Fibroblast of villous mesenchyme (primary cell): ENCODE results near the gene HOXC11. TPM values are rescaled to one million over a fixed set of nuclear protein-coding genes. Genes with fewer than 3 reads are reported as not detected.
A peak's percentile ranks its signal among the peaks of the same experiment; 100 is the strongest.

Experiments
- DNase-seq: peaks from one replicate; pipeline ENCODE4 v3.0.0-alpha.2; 2010; ENCODE audit warnings: low read depth
- H3K4me3 ChIP-seq: 2 replicates; pipeline ENCODE4 v1.5.1; 2011; ENCODE audit warnings: low read depth, mild to moderate bottlenecking, low read length
- total RNA-seq: library from RNA; depleted of rRNA; stranded (reverse); fragments of >200 nt; gene quantifications from 2 replicates; pipeline ENCODE4 v1.2.3, GENCODE V29; 2012
- TF ChIP-seq, protein P1 (sequence below): IDR thresholded peaks from 2 replicates; pipeline ENCODE4 v1.5.1; 2012; ENCODE audit warnings: low read depth, mild to moderate bottlenecking, low read length; ENCODE audit not compliant: insufficient read depth

HOXC11 gene
- total RNA-seq, 1 donor = 0.86 TPM

DNA sequence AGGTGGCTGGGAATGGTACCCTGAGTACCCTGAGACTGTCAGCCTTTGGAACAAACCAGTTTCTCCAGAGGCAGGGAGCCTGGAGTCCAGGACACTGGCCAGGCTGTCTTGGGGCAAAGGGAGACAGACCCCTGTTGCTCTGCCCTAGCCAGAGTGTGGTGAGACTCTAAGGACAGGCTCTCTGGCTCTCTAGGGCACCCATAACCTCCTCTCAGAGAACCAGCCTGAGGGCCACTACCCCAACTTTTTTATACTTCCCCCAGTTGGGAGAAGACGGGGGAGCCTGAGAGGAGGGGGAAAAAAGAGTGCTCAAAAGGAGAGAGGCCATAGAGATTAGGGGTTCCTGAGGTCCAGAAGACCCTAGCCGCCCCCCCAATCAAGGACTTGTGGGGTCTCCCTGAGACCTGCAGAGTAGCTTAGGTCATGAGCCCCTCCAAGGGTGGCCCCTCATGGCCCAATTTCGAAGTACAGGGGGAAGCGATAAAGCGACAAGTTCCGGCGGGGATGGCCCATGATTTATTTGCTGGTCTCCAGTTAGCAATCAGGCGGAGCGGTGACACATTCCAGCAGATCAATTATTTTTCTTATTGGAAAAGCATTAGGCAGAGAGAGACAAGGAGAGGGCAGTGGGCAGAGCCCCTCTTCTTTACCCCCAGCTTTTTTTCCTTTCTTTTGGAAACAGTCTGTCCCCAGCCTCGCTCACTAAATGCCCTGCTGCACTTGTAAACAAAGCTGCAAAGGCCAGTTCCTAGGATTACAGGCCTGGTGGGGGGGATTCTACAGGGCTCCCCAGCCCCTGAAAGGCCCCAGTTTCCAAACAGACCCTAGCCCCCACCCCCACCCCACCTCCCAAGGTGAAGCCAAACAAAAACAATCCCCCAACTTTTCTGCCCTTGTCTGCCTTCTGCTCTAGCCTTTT lies 37.4 kb downstream of the HOXC11 start:
- TF ChIP-seq, protein P1, sequence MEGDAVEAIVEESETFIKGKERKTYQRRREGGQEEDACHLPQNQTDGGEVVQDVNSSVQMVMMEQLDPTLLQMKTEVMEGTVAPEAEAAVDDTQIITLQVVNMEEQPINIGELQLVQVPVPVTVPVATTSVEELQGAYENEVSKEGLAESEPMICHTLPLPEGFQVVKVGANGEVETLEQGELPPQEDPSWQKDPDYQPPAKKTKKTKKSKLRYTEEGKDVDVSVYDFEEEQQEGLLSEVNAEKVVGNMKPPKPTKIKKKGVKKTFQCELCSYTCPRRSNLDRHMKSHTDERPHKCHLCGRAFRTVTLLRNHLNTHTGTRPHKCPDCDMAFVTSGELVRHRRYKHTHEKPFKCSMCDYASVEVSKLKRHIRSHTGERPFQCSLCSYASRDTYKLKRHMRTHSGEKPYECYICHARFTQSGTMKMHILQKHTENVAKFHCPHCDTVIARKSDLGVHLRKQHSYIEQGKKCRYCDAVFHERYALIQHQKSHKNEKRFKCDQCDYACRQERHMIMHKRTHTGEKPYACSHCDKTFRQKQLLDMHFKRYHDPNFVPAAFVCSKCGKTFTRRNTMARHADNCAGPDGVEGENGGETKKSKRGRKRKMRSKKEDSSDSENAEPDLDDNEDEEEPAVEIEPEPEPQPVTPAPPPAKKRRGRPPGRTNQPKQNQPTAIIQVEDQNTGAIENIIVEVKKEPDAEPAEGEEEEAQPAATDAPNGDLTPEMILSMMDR = no peak
- DNase-seq = no peak
- peak overlapping the region; percentile 63 for H3K4me3 ChIP-seq

DNA sequence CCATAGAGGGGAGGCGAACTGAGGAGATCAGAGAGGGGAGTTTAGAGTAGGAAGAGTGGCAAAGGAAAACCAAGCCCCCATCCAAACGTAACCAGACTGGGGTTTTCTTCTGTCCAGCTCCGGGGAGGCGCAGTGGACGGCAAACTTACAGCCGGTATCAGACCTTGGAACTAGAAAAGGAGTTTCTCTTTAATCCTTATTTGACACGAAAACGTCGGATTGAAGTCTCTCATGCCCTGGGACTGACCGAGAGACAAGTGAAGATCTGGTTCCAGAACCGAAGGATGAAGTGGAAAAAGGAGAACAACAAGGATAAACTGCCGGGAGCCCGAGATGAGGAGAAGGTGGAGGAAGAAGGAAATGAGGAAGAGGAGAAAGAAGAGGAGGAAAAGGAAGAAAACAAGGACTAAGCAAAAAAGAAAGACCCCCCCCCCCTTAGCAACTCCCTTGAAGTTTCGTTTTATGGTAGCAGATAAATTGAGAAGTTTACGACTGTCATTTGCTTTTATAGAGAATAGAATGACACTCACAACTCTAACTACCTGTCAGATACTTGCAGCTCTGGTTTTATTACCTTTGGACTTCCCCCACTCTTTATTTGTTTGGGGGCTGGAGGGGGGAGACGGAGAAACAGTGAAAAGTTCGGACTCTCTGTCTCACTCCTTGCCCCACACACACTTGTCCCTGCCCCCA lies 38.2 kb downstream of the HOXC11 start:
- DNase-seq = no peak
- peak overlapping the region; percentile 63 for H3K4me3 ChIP-seq
- TF ChIP-seq, protein P1 = no peak

DNA sequence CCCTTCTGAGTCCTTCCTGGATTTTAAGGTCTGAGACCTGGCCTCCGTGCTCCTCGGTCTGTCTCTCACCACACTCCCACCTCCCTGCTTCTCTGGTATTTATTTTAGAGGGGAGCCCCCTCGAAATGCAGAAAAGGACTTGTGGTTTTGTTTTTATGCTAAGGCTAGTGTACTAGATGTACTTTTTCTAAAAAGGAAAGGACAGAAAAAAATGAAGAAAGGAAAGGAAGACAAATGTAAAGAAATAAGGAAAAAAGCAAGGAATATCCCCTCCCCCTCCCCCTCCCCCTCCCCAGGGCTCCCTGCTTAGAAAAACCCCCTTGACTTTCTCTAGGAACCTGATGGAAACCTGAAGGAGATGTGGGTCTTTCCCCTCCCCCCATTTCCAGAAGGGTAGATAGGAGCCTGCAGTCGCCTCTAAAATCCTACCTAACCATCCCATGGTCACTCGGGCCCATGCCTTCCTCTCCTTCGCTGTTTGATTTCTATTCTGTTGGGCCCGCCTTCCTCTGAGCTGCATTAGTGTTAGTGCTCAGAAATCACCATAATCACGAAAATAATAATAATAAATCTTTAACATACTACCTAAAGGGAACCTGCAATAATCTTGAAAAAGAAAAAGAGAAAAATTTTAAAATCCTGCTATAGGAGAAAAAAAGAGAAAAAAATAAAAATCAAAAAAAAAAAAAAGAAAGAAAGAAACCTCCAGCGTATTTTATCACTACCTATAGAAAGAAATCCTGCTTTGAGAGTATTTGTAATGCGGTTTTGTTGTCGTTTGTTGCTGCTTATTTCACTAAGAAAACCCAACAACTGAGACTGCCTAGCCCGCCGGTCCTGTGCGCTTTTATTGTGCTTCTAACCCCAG lies 39.0 kb downstream of the HOXC11 start:
- H3K4me3 ChIP-seq = peak overlapping the region; percentile 63
- TF ChIP-seq, protein P1 = no peak
- DNase-seq = no peak

DNA sequence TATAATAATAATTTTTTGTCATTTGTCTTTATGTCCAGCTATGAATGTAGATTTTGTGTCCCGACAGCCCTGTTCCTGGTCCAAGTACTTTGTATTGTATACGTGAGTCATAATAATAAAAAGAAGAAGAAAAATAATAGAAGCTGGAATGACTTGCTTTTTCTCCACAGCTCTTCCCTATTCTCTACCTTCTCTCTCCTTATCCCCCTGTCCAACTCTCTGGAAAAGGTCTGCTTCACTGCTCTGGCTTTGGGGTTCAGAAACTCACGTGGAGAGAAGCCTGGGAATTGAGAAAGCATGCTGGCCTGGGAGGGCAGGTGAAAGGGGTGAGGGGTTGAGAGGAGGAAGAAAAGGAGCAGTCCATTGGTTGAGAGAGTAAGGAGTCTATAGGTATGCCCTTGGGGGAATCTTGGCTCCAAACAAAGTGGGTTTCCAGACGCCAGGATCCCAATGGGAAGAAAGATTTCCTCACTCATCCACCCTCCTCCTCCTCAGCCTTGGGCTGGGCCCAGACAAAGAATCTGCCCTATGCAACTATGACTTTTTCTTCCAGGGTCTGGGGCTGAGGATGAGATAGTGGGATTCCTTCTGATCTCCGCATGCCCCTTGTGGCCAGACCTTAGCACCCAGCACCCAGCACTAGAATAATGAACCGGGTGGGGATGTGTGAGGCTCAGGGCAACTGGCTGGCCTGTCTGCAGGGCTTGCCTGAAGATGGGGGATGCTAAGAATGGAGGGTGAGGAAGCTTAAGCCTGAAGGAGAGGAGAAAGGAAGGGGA lies 39.9 kb downstream of the HOXC11 start:
- no peak for DNase-seq
- TF ChIP-seq, protein P1 = peak; percentile 34
- no peak overlapping the region for H3K4me3 ChIP-seq

DNA sequence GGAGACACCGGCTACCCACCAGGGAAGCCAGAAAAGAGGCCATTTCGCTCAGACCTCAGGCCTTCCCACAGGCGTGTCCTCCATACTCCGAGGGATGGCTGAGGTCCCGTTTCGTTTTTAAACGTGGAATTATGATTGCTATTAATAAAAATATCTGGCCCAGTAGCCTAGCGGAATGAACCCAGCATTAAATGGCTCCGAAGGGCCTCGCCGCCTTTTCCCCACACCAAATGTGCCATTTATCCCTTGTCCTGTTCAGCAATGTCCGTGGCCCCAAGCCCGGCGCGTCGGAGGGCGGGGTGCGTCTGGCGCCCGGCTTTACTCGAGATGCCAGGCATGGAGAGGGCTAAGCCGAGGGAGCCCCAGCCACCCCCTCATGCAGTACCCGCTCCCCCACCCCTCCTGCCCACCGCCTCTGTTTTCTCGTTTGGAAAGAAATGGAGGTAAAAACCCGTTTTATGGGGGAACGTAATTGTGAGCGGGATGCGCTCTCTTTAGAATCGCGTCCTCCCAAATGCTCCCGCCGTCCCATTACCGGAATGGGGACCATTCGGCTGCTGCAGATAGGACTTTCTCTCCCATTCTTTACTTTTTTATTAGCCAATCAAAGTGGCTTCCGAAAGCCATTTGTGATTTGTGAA lies 41.6 kb downstream of the HOXC11 start:
- DNase-seq = no peak
- H3K4me3 ChIP-seq = peak overlapping the region; percentile 37
- TF ChIP-seq, protein P1 = no peak
